ENCODE data around the gene TDRD12.

TDRD12 gene

DNA sequence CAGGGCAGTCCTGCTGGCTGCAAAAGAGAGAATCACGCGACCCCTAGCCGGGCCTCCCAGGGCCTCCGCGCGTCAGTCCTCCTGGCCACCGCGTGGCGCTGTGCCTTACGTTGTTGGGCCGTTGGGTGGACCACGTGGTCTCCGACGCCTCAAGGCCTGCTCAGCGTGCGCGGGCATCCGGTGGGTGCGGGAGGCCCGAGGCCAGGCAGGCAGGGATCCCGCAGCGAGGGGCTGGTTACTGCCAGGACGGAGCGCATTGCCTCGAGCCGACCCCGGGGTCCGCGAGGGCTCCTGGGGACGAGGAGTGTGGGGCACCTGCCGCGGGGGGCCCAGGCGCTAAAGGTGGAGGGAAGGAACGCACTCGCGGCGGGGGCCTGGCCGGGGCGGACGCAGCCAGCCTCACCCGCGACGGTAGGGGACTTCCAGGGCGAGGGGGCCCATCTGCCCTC, at the start of gene TDRD12:
Gene TDRD12 (plus strand): TSS at position 157 of the 449 bp plus-strand sequence. CDS start 306 bp downstream, outside the sequence.
- DNase-seq = no peak

DNA sequence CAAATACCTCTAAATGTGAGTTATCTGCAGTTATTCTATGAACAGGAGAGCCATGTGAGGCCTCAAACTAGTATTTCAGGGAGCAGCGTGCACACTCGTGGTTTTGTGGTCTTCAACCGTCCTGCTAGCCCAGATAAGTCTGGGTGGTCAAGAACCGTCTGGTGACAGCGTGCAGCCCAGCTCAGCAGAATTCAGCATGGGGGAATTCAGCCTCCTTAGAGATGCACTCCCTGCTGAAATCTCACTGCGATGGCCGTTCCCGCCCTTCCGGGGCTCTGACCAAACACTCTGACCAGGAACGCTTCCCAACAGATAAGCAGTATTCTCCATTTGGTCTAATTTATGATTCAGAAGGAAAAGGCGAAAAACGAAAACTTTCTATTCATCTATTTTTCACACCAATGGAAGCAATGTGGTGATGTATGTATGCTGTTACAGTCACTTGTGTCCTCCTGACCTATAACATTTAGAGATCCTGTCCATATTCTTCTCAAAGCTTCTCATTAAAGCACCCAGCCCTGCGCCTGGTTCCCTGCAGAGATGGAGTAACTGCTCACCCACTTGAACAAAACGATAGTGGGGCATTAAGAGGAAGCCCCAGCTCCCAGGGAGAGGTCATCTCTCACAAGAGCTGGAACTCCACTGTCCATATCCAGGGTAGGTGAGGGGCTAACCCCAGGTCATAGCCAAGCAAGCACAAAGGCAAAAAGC, 47.5 kb upstream of the TDRD12 start:
- DNase-seq = no peak

DNA sequence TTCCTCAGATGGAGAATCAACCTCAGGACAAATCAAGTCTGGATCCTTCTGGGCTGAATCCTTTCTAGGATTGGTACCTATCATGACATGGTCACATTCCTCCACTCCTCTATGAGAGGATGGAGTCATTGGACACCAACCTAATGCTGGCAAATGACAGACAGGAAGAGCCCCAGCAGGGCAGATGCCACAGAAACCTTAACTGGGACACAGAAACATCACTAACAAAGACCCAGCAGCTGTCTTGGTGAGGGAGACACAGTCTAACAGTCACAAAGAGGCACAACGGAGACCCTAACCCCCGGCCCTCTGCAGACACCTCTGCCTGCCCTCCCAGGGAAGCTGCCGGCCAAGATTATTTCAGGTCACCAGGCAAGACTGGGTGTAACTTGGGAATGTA, 46.7 kb upstream of the TDRD12 start:
- no peak for DNase-seq

GRCh38 chr19:32673573-32673972, 46.0 kb upstream of the TDRD12 start:
- no peak for DNase-seq

DNA sequence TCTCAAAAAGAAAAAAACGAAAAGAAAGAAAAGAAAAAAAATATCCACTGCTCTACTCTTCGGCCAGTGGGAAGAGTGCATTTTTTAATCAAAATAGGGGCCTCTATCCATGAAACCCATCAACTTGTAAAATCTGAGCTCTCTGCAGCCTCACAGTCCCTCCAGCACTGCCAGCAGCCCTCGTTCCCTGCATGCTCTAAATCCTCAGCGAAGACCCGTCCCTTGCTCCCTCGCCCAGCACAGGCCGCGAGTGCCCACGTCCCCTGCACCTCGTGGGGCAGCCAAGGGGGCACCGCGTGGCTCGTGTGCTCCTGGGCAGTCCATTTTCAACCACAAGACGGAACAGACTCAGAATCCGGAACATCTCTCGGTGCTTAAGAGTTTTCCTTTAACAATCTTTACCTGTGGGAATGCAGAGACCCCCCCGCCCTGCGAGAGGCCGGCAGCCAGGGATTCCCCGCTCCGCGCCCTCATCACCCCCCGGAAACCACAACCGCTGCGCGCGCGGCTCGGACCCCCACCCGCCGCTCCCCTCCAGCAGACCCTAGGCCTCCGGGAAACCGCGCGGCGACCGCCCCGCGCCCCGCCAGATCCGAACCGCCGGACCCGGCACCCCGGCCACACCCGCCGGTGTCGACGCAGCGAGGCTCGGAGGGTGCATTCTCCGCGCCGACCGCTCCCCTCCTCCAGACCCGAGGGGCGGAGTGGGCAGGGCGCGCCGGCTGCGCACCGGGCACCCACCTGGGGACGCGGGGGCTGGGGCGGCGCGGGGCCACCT, 45.2 kb upstream of the TDRD12 start:
- no peak for DNase-seq

DNA sequence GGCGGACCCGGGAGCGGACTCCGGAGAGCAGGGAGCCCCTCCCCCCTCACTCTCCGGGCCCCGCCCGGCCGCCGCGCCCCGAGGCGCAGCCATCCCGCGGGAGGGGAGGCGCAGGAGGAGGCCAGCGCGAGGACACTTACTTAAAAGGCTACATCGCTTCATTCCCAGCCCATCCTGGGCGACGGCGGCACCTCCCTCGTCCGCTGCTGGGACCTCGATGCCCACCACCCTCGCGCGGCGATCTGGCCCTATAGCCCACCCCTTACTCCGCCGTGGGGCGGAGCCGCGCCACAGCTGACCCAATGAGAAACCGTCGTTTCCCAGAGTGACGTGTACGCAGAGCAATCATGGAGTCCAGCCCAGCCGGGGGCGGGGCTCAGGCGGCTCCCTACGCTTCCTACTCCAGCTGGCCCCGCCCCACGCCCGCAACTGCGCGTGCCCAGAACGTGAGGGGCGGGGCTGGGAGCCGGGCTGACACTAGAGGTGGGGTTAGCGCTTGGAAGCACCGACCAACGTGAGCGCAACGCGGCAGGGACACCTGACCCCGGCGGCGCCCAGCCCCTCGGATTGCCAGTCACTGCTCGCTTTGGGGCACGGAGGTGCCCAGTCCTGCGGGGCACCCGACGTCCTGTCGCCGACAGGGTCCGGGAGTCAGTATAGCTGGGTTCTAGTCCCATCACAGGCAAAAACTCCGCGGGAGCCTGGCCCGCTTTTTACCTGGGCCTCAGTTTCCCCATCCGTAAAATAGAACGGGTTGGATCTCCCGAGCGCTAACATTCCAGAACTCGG, 44.4 kb upstream of the TDRD12 start, which contains the start of gene ANKRD27:
Gene ANKRD27 (minus strand): TSS at position 250 of the 789 bp plus-strand sequence. CDS start 16,165 bp downstream, outside the sequence.
- DNase-seq = peak; percentile 96 to 98

GRCh38 chr19:32675720-32676185, 43.8 kb upstream of the TDRD12 start, which contains the start of gene RGS9BP:
TSS of gene RGS9BP (plus strand) at chr19:32675848. CDS start at chr19:32676264, 416 bp downstream.
- peak; percentile 47 to 78 for DNase-seq

GRCh38 chr19:32676186-32676894, 43.2 kb upstream of the TDRD12 start:
- DNase-seq = no peak

DNA sequence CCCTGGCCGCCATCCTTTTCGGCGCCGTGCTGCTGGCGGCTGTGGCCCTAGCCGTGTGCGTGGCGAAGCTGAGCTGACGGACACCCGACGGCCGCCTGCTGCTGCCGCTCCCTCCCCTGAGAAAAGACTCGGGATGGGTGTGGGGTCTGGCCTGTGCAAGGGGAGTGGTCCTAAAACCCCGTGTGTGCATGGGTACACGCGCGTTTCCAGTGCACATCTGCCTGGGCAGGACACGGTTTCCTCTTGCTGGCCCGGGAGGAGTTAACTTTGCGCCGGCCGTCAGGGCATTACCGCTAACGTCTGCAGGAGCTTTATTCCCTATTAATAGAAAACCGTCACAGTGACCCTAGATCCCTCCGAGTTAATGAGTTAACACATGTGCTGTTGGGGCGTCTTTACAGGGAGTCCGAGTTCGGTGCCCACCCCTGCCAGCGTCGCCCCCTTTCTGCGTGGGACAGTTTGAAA, 42.6 kb upstream of the TDRD12 start:
- DNase-seq = no peak

DNA sequence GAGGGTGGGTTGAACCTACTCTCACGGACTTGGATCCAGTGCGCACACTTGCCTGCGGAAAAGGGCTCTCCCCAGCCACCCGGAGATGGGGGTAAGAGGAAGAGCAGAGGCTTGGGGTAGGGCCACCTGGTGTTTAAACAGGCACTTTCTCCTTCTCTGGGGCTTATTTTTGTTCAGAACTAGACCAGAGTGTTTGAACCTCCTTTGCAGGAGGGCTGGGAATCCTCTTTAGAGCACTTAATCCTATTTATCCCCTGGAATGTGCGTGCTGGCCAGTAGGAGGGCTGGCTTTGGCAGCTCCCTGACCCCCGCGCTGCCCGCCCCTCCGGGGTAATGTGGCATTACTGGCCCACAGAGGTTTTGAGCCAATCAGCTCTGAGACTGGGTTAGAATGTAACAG, 41.9 kb upstream of the TDRD12 start:
- peak; percentile 8 to 18 for DNase-seq

- DNase-seq = no peak
Measured at GRCh38 chr19:32680986-32681385, 38.6 kb upstream of the TDRD12 start.

GRCh38 chr19:32682317-32682716, 37.2 kb upstream of the TDRD12 start:
- DNase-seq = no peak

DNA sequence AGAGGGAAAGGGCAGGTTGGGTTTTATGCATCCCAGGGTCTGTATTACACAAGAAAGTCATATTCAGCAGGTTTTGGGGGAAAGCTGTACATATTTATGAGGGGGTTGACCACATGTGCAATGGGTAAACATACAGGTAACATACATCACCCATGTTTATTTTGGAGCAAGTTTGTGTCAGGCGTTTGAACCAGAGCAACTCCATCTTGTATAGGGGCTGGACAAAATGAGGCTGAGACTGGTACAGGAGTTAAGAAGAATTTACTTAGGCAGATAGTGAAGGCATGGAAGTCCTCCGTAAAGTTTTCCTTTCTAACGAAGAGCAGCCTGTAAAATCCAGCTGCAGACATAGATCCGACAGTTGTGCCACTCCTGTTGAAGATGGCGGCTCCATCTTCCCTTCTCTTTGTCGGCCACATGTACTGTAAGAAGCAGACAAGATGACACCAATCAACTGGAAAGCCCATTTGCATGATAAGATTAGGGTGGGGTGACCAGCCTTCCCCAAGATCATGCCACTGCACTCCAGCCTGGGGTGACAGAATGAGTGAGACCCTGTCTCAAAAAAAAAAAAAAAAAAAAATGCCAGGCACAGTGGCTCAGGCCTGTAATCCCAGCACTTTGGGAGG, 32.6 kb upstream of the TDRD12 start:
- no peak for DNase-seq

- no peak for DNase-seq
Measured at GRCh38 chr19:32687681-32688080, 31.9 kb upstream of the TDRD12 start.

GRCh38 chr19:32688311-32688710, 31.3 kb upstream of the TDRD12 start:
- DNase-seq = no peak

- peak; percentile 71 to 78 for DNase-seq
Measured at GRCh38 chr19:32691291-32691951, 28.1 kb upstream of the TDRD12 start, which contains the start of gene NUDT19. TSS of gene NUDT19 (plus strand) at chr19:32691821. CDS start at chr19:32691961, 140 bp downstream.

- peak in 1 of 2 experiments; percentile 16 for DNase-seq
Measured at GRCh38 chr19:32691952-32692726, 27.4 kb upstream of the TDRD12 start.

- DNase-seq = peak in 1 of 2 experiments; percentile 12
Measured at GRCh38 chr19:32692727-32693061, 26.9 kb upstream of the TDRD12 start.

DNA sequence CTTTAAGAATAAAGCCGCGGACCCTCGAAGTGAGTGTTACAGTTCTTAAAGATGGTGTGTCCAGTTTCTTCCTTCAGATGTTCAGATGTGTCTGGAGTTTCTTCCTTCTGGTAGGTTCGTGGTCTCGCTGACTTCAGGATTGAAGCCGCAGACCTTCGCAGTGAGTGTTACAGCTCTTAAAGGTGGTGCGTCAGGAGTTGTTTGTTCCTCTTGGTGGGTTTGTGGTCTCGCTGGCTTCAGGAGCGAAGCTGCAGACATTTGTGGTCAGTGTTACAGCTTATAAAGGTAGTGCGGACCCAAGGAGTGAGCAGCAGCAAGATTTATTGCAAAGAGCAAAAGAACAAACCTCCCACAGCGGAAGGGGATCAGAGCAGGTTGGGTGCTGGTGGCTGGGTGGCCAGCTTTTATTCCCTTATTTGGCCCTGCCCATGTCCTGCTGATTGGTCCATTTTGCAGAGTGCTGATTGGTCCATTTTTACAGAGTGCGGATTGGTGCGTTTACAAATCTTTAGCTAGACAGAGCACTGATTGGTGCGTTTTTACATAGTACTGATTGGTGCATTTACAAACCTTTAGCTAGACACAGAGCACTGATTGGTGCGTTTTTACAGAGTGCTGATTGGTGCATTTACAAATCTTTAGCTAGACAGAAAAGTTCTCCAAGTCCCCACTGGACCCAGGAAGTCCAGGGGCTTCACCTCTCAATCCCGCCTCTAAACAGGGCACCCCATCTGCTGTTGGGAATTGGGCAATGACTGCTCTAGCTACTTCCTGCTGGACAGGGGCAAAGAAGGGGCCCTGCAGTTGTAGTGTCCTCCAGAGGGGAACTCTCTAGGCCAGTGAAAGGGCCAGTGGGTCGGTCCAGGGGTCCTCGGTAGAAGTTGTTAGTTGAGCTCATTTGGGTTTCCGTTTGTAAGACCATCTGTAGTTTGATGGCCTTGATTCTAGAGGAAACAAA, 26.1 kb upstream of the TDRD12 start:
- DNase-seq = peak in 1 of 2 experiments; percentile 24

Measured in Kasumi-1 (cell line).